ENCODE measurements around the gene TRIM47. TPM values are rescaled to one million over a fixed set of nuclear protein-coding genes. Genes with fewer than 3 reads are reported as not detected.

TRIM47 gene
- total and polyA plus RNA-seq, 9 donors, result 7.2 to 38.3 (median 17.3) TPM

DNA sequence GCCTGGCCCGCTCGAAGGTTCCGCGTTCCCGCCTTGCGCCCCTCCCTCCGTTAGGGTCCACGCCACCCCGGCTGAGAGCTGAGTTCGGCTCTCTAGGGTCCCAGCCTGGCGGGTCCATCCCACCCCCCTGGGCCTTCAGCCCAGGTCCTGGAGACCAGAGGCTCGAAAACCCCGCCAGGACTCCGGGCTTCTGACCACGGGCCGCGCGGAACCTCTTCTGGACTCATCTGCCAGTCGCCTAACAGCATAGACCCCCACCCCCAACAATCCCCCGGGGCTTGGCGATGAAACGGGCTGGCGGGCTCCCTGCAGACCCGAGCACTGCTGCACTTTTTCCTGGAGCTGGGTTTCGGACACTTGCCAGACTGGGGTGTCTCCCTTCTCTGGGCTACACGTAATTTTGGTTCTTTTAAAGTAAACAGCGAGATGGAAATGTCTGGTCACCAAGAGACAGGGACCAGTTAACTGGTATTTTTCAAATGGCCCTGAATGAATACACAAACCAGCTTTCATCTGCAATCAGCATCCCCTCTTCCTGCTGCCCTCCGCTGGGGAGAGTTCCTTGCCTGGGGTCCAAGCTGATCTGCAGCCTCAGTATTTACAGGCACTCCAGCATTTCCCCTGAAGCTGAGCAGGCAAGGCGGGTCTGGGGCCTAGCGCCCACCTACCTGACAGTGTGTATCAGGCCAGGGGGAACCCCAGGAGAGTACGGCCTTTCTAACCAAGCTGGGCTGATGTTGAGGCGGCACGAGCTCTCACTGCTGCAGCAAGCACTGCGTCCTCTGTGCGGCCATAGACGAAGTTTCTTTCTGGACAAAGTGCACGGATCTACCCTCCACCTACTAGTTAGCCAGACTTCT, 19.0 kb upstream of the TRIM47 start:
- H3K9me3 ChIP-seq, result no peaks in the 10 kb centered on the region
- no peaks in the 10 kb centered on the region for H3K27me3 ChIP-seq
- DNase-seq, result peak in 3 of 5 donors; percentile 41 to 54 (median 50)
- 34 to 40% (median 36%) methylated on average over 31 to 37 of the region's 37 CpGs for WGBS, 3 donors
- H3K4me3 ChIP-seq, result peak overlapping the region; percentile 63
- H3K36me3 ChIP-seq, result no peaks in the 10 kb centered on the region
- peak overlapping the region; percentile 85 to 95 for H3K27ac ChIP-seq
- no peak for TF ChIP-seq POLR2A (IDR thresholded peaks at IDR 0.05)
- TF ChIP-seq, protein P1, sequence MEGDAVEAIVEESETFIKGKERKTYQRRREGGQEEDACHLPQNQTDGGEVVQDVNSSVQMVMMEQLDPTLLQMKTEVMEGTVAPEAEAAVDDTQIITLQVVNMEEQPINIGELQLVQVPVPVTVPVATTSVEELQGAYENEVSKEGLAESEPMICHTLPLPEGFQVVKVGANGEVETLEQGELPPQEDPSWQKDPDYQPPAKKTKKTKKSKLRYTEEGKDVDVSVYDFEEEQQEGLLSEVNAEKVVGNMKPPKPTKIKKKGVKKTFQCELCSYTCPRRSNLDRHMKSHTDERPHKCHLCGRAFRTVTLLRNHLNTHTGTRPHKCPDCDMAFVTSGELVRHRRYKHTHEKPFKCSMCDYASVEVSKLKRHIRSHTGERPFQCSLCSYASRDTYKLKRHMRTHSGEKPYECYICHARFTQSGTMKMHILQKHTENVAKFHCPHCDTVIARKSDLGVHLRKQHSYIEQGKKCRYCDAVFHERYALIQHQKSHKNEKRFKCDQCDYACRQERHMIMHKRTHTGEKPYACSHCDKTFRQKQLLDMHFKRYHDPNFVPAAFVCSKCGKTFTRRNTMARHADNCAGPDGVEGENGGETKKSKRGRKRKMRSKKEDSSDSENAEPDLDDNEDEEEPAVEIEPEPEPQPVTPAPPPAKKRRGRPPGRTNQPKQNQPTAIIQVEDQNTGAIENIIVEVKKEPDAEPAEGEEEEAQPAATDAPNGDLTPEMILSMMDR (IDR thresholded peaks at IDR 0.05), result no peak
- no peak for TF ChIP-seq EP300 (IDR thresholded peaks at IDR 0.05)
- H3K4me1 ChIP-seq (ENCODE audit: insufficient read depth), result peaks cover 8% of the 10 kb centered on the region
- intact Hi-C loops (cut with DNase I), result loop anchor here in 1 of 4 donors (5.0 kb wide), 1 partner anchor 40 kb away; the partner anchor contains the start of gene WBP2

DNA sequence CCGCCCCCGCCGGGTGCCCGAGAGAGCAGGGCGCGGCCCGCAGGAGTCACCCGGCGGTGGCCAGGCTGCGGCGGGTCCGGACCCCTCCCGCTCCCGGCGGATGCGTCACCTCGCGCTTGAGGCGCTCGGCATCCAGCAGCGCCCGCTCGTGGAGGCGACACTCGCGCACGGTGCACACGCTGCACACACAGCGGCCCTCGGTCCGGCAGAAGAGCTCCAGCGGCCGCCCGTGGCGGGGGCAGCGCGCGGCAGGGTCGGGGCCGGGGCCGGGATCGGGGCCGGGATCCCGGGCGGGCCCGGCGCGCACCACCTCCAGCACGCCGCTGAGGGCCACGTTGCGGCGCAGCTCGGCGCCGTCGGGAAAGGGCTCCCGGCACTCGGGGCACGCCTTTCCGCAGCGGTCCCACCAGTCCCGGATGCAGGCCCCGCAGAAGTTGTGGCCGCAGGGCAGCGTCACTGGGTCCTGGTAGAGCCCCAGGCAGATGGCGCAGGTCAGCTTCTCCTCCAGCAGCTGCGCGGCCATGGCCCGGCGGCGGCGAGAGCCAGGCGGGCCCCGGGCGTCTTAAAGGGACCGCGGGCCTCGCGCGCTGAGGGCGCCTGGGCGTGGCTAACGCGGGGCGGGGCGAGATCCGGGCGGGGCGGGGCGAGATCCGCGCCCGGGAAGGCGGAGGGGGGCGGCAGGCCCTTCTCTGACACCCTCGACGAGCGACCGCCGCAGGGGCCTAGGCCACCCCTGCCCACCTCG, 18.2 kb upstream of the TRIM47 start, which contains the start of gene TRIM65:
Gene TRIM65 (minus strand): TSS at position 537 of the 745 bp plus-strand sequence. CDS start 14 bp downstream, at position 523.
- intact Hi-C loops (cut with DNase I), result loop anchor here in 1 of 4 donors (5.0 kb wide), 1 partner anchor 39 kb away; the partner anchor contains the start of gene WBP2
- 0 to 1% (median 0%) methylated on average over 39 to 102 of the region's 102 CpGs for WGBS, 3 donors
- Histone ChIP-seq H3K27ac (peak within 1 kb of the TSS; percentile 85 to 95), H3K9me3 (no peaks in the 10 kb centered on the region), H3K36me3 (no peaks in the 10 kb centered on the region), H3K4me3 (peak within 1 kb of the TSS; percentile 63), H3K4me1 (ENCODE audit: insufficient read depth) (peaks cover 8% of the 10 kb centered on the region), H3K27me3 (no peaks in the 10 kb centered on the region)
- DNase-seq, result peak; percentile 85 to 90 (median 88)
- TF ChIP-seq EP300 (IDR thresholded peaks at IDR 0.05) (no peak), POLR2A (IDR thresholded peaks at IDR 0.05) (peak; percentile 68)
- TF ChIP-seq, protein P1 (IDR thresholded peaks at IDR 0.05), result peak in 2 of 3 donors; percentile 51 to 78

DNA sequence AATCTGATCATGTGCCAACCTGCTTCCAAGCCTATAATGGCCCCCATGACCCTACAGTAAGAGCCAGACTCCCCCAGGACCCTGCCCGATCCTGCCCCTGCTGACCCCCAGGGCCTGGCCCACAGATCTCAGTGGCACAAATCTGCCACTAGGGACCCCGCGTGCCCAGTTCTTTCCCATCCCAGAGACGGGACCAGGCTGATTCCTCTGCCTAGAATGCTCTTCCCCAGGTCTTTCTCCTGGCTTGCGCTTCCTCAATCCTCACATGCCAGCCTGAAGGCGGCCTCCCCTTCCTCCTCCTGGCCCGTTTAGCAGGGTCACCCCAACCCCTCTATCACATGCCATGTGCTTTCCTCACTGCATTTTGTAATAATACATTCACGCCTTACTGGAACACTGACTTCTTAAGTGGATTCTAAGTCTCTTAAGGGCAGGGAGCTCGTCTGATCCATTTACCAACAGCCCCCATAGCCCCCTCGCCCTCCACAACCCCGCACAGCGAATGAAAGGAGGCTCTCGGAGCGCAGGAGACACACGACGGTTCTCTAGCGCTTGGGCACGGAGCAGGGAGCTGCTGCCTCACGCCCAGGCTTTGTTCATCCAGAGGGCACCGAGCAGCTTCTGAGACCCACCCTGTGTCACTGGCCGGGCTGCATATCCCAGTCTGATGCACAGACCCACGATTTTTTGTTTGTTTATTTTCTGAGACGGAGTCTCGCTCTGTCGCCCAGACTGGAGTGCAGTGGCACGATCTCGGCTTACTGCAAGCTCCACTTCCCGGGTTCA, 17.2 kb upstream of the TRIM47 start:
- H3K36me3 ChIP-seq, result no peaks in the 10 kb centered on the region
- WGBS, 3 donors, result 20 to 24% (median 22%) methylated on average over 28 of the region's 28 CpGs
- H3K27ac ChIP-seq, result peak overlapping the region; percentile 85 to 95
- H3K9me3 ChIP-seq, result no peaks in the 10 kb centered on the region
- DNase-seq, result peak in 2 of 5 donors; percentile 38 to 46
- intact Hi-C loops (cut with DNase I), result loop anchor here in 1 of 4 donors (5.0 kb wide), 1 partner anchor 38 kb away; the partner anchor contains the start of gene WBP2
- H3K27me3 ChIP-seq, result no peaks in the 10 kb centered on the region
- peaks cover 8% of the 10 kb centered on the region for H3K4me1 ChIP-seq (ENCODE audit: insufficient read depth)
- peak overlapping the region; percentile 63 for H3K4me3 ChIP-seq
- TF ChIP-seq, protein P1 (IDR thresholded peaks at IDR 0.05), result peak in 2 of 3 donors; percentile 18 to 29
- no peak for TF ChIP-seq POLR2A (IDR thresholded peaks at IDR 0.05)
- TF ChIP-seq EP300 (IDR thresholded peaks at IDR 0.05), result no peak

Measured in ovary (tissue), 9 donors.